Renal cortical epithelial cell (primary cell): ENCODE data around the gene KCTD10. TPM values are rescaled to one million over a fixed set of nuclear protein-coding genes. Genes with fewer than 3 reads are reported as not detected.
"Not testable (repeated sequence)": the region's sequence is repeated elsewhere in the genome, so short reads cannot be mapped to it uniquely, and the experiment has no call there.

ENCODE experiments used
- DNase-seq: peaks from one replicate; pipeline ENCODE4 v3.0.0-alpha.2; 2011; ENCODE audit warnings: low read depth
- total RNA-seq: library from RNA; depleted of rRNA; stranded (reverse); fragments of >200 nt; gene quantifications from 2 replicates; pipeline ENCODE4 v1.2.3, GENCODE V29; 2014

KCTD10 gene
- total RNA-seq, 1 donor from 2014 or later, result 54.0 TPM

- DNase-seq, result no peak
Observed at GRCh38 chr12:109449845-109450532, 27.1 kb downstream of the KCTD10 start.

- no peak for DNase-seq
Observed at GRCh38 chr12:109448707-109449390, 28.3 kb downstream of the KCTD10 start.

- no peak for DNase-seq
Observed at GRCh38 chr12:109448272-109448671, 28.8 kb downstream of the KCTD10 start.

DNA sequence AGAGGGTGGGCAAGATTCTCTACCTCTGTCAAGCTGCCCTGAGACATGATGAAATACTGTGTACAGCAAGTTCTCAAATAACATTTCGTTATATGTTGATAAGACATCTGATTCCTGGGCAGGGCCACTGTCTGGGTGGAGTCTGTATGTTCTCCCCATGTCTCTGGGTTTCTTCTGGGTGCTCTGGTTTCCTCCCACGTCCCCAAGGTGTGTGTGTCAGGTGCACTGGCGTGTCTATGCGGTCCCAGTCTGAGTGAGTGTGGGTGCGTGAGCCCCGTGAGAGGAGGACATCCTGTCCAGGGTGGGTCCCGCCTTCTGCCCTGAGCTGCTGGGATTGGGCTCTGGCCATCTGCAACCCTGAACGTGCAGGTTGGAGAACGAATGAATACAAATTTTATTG, 29.6 kb downstream of the KCTD10 start:
- DNase-seq, result no peak

GRCh38 chr12:109446869-109447268, 30.2 kb downstream of the KCTD10 start:
- no peak for DNase-seq

DNA sequence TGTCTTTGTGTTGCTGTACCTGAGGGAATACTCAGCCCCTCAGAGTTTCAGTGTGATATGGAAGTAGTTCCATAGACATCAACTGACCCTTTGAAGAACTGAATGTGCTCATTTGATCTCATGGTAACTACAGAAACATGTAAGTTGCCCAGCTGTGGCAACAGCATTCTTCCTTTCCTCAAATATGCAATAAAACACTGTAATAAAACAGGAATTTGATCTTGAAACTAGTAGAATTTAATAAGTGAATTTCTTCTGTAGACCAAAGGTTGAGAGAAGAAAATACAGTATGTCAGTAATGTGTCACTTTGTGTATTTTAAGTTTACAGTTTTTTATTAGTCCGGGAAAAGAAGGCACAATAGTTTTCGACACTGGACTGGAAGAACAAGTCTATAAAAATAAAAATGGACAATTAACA, 31.9 kb downstream of the KCTD10 start:
- peak; percentile 24 for DNase-seq

GRCh38 chr12:109444259-109444658, 32.8 kb downstream of the KCTD10 start:
- no peak for DNase-seq

GRCh38 chr12:109443794-109444193, 33.3 kb downstream of the KCTD10 start:
- DNase-seq, result no peak

GRCh38 chr12:109440851-109441490, 36.1 kb downstream of the KCTD10 start:
- DNase-seq, result no peak

GRCh38 chr12:109439951-109440350, 37.1 kb downstream of the KCTD10 start:
- DNase-seq, result not testable (repeated sequence)

GRCh38 chr12:109439181-109439580, 37.9 kb downstream of the KCTD10 start:
- no peak for DNase-seq

DNA sequence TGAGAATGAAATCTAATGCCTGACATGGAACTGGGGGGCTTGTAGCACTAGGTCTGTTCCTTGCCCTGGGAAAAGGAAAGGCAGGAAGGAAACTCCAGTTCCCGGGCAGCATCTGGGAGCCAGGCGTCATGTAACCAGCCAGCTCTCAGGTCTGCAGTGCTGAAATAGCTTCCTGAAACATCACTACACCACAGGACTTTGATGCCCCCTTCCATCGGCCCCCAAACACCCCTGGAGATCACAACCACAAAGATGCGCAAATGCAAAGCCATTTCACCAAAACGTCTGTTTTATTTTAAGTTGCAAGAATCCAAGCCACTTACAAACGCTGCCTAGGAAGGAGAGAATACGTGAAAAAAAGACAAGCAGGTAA, 40.9 kb downstream of the KCTD10 start:
- DNase-seq, result no peak

DNA sequence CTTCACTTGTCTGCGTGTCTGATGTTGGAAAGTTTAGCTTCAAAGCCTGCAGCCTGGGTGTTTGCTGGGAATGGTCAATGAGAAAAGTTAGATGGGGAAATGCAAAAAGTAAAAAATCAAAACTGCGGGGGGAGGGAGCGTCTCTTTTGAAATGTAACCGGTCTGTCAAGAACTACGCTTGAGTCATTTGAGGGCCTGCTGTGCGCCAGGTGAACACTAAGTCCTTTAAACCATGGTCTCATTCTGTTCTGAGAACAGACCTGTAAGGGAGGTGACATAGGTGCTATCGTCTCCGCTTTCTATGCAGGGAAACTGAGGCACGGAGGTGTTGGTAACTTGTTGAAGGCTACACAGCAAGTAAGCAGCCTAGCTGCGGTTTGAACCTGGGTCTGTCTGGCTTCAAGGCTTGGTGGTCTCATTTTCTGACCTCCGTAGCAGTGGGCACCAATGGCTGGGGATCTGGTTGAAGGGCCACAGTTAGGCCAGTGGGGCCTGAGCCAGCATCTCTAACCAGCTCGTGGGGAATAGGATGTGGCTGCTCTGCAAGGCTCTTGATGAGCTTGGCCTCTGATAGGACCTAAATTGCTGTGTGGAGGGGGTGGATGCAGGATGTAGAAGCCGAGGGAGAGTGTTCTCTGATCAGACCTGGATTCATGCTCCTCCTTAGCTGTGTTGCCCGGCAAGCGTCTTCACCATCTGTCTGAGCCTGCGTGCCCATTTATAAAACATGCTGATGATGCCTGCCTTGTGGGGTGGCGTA, 41.5 kb downstream of the KCTD10 start:
- DNase-seq, result no peak

DNA sequence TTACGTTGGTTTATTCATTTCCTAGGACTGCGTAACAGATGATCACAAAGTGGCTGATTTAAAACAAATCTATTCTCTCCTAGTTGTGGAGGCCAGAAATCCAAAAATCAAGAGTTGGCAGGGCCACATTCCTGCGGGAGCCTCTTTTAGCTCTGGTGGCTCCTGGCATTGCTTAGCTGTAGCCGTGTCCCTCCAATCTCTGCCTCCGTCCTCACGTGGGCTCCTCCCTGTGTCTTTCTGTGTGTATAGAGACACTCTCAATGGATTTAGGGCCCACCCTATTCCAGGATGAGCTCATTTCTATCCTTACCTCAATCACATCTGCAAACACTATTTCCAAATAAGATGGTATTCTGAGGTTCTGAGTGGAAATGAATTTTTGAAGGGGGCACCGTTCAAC, 42.5 kb downstream of the KCTD10 start:
- no peak for DNase-seq

- no peak for DNase-seq
Observed at GRCh38 chr12:109433618-109434017, 43.5 kb downstream of the KCTD10 start.

- peak; percentile 78 for DNase-seq
Observed at GRCh38 chr12:109432842-109433304, 44.2 kb downstream of the KCTD10 start.

DNA sequence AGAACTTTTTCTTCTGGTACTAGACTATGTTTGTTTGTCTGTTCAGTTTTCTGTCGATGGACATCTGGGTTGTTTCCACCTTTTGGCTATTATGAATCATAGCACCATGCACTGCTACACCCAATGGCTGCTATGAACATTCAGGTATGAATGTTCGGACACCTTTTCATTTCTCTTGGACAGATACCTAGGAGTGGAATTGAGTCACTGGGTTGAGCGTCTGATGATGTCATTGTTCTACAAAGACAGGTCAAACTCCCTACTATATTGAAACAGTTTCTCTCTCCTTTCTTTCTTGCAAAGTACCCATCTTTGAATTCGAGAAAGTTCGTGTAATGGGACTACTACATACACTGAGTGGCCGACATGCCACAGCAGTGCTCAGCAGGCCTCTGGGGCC, 44.7 kb downstream of the KCTD10 start:
- DNase-seq, result no peak

DNA sequence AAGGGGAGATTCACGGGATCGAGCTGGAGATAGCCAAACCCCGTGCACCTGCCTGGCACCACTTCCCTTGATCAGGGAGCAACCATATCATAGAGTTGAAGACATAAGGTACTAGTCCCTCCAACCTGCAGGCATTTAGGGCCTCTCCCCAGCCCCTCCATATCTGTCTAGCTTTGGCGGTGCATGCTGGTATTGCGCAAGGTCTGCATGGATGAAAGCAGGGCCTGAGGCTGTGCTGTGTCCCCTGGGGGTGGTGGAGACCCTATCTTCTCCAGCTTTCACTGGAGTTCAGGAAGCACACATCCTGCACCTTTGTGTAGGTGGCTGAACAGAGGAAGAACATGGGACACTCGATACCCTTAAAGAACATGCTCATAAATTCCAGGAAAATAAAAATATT, 46.9 kb downstream of the KCTD10 start:
- DNase-seq, result no peak

GRCh38 chr12:109428804-109429203, 48.3 kb downstream of the KCTD10 start:
- not testable (repeated sequence) for DNase-seq

DNA sequence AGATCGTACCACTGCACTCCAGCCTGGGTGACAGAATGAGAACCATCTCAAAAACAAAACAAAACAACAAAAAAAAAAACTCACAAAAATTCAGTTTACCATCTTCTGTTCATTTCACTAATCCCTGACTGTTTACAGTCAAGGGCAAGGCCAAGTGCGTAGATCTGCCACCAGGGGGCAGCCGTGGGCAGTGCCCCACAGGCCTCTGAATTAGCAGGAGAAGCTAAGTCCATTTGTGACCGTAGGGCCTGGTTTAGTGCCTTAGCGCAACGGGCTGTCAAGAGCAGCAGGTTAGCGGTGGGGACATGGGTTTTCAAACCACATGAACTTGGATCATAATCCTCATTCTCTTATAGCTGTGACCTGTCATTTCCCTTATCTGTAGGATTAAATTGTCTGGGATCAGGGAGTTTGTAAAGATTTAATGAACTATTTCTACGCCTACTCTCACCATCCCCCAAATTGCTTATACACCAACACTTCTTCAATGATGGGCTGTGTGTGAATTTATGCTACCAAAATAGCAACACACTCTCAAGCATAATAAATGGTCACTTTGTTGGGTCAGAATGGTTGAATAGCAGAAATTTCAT, 49.0 kb downstream of the KCTD10 start:
- peak; percentile 66 for DNase-seq

DNA sequence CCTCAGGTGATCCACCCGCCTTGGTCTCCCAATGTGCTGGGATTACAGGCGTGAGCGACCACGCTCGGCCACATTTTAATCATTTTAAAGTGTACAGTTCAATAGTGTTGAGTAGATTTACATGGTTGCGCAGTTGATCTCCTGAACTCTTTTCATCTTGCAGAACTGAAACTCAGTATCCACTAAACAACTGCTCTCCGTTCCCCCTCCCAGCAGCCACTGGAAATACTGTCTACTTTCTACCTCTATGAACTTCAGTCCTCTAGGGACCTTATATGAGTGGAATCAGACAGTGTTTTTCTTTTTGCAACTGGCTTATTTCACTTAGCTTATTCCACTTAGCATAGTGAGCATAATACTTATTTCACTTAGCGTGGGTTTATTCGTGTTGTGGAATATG, 53.7 kb downstream of the KCTD10 start:
- no peak for DNase-seq

GRCh38 chr12:109422251-109422650, 54.8 kb downstream of the KCTD10 start:
- DNase-seq, result no peak
